Kidney epithelial cell (primary cell): ENCODE results near the gene TENT5A. TPM values are rescaled to one million over a fixed set of nuclear protein-coding genes. Genes with fewer than 3 reads are reported as not detected.
A peak's percentile ranks its signal among the peaks of the same experiment; 100 is the strongest.

ENCODE experiments used
- DNase-seq: peaks from one replicate; pipeline ENCODE4 v3.0.0-alpha.2; 2010; ENCODE audit warnings: low read depth
- H3K27me3 ChIP-seq: 2 replicates; pipeline ENCODE4 v1.6.0; 2011; ENCODE audit warnings: low read length; ENCODE audit not compliant: control insufficient read depth, insufficient read depth
- H3K36me3 ChIP-seq: 2 replicates; pipeline ENCODE4 v1.5.1; 2011; ENCODE audit warnings: low read length; ENCODE audit not compliant: control insufficient read depth, insufficient read depth
- H3K4me3 ChIP-seq: 2 replicates; pipeline ENCODE4 v1.5.1; 2011; ENCODE audit warnings: low read depth, mild to moderate bottlenecking, control low read depth, low read length
- CTCF ChIP-seq: IDR thresholded peaks from 2 replicates; pipeline ENCODE4 v1.5.1; 2011; ENCODE audit warnings: mild to moderate bottlenecking, moderate library complexity, low read length, control low read depth, inconsistent platforms; ENCODE audit not compliant: insufficient read depth, poor library complexity, severe bottlenecking
- total RNA-seq: library from RNA; depleted of rRNA; stranded (reverse); fragments of >200 nt; gene quantifications from 2 replicates; pipeline ENCODE4 v1.2.3, GENCODE V29; 2015

The TENT5A gene
- total RNA-seq, 1 donor from 2014 or later: 4.6 TPM

GRCh38 chr6:81759782-81760181 is 7.3 kb upstream of the TENT5A start:
- Histone ChIP-seq H3K36me3 (no peaks in the 10 kb centered on the region), H3K4me3 (no peak overlapping the region), H3K27me3 (no peaks in the 10 kb centered on the region)
- TF ChIP-seq CTCF: no peak
- no peak for DNase-seq

GRCh38 chr6:81758221-81758620 is 5.7 kb upstream of the TENT5A start:
- Histone ChIP-seq H3K36me3 (no peaks in the 10 kb centered on the region), H3K4me3 (no peak overlapping the region), H3K27me3 (no peaks in the 10 kb centered on the region)
- DNase-seq: no peak
- TF ChIP-seq CTCF: no peak

GRCh38 chr6:81756690-81757089 is 4.2 kb upstream of the TENT5A start:
- Histone ChIP-seq H3K4me3 (no peak overlapping the region), H3K36me3 (no peaks in the 10 kb centered on the region), H3K27me3 (peaks cover 4% of the 10 kb centered on the region)
- TF ChIP-seq CTCF: no peak
- DNase-seq: no peak

- no peak for DNase-seq
- Histone ChIP-seq H3K36me3 (no peaks in the 10 kb centered on the region), H3K27me3 (peaks cover 8% of the 10 kb centered on the region), H3K4me3 (no peak overlapping the region)
- no peak for TF ChIP-seq CTCF
Observed at GRCh38 chr6:81755551-81755950, 3.1 kb upstream of the TENT5A start.

- H3K4me3 ChIP-seq: no peak overlapping the region
- H3K27me3 ChIP-seq: peaks cover 8% of the 10 kb centered on the region
- DNase-seq: no peak
- H3K36me3 ChIP-seq: no peaks in the 10 kb centered on the region
- no peak for TF ChIP-seq CTCF
Observed at GRCh38 chr6:81754906-81755305, 2.4 kb upstream of the TENT5A start.

GRCh38 chr6:81753711-81754577 is 1.5 kb upstream of the TENT5A start:
- peak; percentile 72 for TF ChIP-seq CTCF
- Histone ChIP-seq H3K27me3 (peaks cover 8% of the 10 kb centered on the region), H3K4me3 (peak overlapping the region; percentile 94), H3K36me3 (no peaks in the 10 kb centered on the region)
- no peak for DNase-seq
